ENCODE data around the gene ATG5.

ATG5 gene

GRCh38 chr6:106138151-106138550 lies 187.4 kb downstream of the ATG5 start:
- TF ChIP-seq EZH2phosphoT487 (IDR thresholded peaks at IDR 0.05; ENCODE audit: low read depth) (no peak), CTCF (IDR thresholded peaks at IDR 0.05; ENCODE audit: low read depth, low read length) (no peak)
- Histone ChIP-seq H3K4me1 (ENCODE audit: low read length) (peaks cover 55% of the 10 kb centered on the region), H2AFZ (ENCODE audit: low read depth, low read length) (peak overlapping the region; percentile 63; the same call in 1 of the 2 replicates), H3K27ac (ENCODE audit: low read length) (peak overlapping the region; percentile 48), H3K36me3 (replicated peaks; ENCODE audit: low read depth, low read length) (no peaks in the 10 kb centered on the region), H3K9me3 (ENCODE audit: insufficient read depth, low read length) (no peaks in the 10 kb centered on the region), H3K4me2 (ENCODE audit: low read length) (peak overlapping the region; percentile 33), H3K4me3 (ENCODE audit: low read length) (no peak overlapping the region), H3K9ac (ENCODE audit: low read length) (peak overlapping the region; percentile 12; the same call in 1 of the 2 replicates), H4K20me1 (ENCODE audit: insufficient read depth, low read length) (no peaks in the 10 kb centered on the region), H3K79me2 (ENCODE audit: low read length) (no peaks in the 10 kb centered on the region), H3K27me3 (ENCODE audit: low read depth, low read length) (no peaks in the 10 kb centered on the region)

- H3K9ac ChIP-seq (ENCODE audit: low read length), result no peak overlapping the region
- H3K4me3 ChIP-seq (ENCODE audit: low read length), result no peak overlapping the region
- no peak for TF ChIP-seq EZH2phosphoT487 (IDR thresholded peaks at IDR 0.05; ENCODE audit: low read depth)
- no peak for TF ChIP-seq CTCF (IDR thresholded peaks at IDR 0.05; ENCODE audit: low read depth, low read length)
- no peak overlapping the region for H3K27ac ChIP-seq (ENCODE audit: low read length)
- H3K27me3 ChIP-seq (ENCODE audit: low read depth, low read length), result no peaks in the 10 kb centered on the region
- no peaks in the 10 kb centered on the region for H3K79me2 ChIP-seq (ENCODE audit: low read length)
- H3K4me1 ChIP-seq (ENCODE audit: low read length), result peaks cover 42% of the 10 kb centered on the region
- H2AFZ ChIP-seq (ENCODE audit: low read depth, low read length), result no peak overlapping the region
- no peak overlapping the region for H3K4me2 ChIP-seq (ENCODE audit: low read length)
- no peaks in the 10 kb centered on the region for H3K9me3 ChIP-seq (ENCODE audit: insufficient read depth, low read length)
- H3K36me3 ChIP-seq (replicated peaks; ENCODE audit: low read depth, low read length), result no peaks in the 10 kb centered on the region
- no peaks in the 10 kb centered on the region for H4K20me1 ChIP-seq (ENCODE audit: insufficient read depth, low read length)
Observed at GRCh38 chr6:106136845-106137244, 188.7 kb downstream of the ATG5 start.

GRCh38 chr6:106135911-106136571 lies 189.5 kb downstream of the ATG5 start:
- Histone ChIP-seq H3K4me1 (ENCODE audit: low read length) (peaks cover 34% of the 10 kb centered on the region), H3K36me3 (replicated peaks; ENCODE audit: low read depth, low read length) (no peaks in the 10 kb centered on the region), H3K9ac (ENCODE audit: low read length) (no peak overlapping the region), H3K27ac (ENCODE audit: low read length) (no peak overlapping the region), H2AFZ (ENCODE audit: low read depth, low read length) (no peak overlapping the region), H3K9me3 (ENCODE audit: insufficient read depth, low read length) (no peaks in the 10 kb centered on the region), H3K4me2 (ENCODE audit: low read length) (no peak overlapping the region), H3K79me2 (ENCODE audit: low read length) (no peaks in the 10 kb centered on the region), H3K4me3 (ENCODE audit: low read length) (no peak overlapping the region), H4K20me1 (ENCODE audit: insufficient read depth, low read length) (no peaks in the 10 kb centered on the region), H3K27me3 (ENCODE audit: low read depth, low read length) (no peaks in the 10 kb centered on the region)
- TF ChIP-seq CTCF (IDR thresholded peaks at IDR 0.05; ENCODE audit: low read depth, low read length), result no peak
- TF ChIP-seq EZH2phosphoT487 (IDR thresholded peaks at IDR 0.05; ENCODE audit: low read depth), result no peak

- Histone ChIP-seq H3K9ac (ENCODE audit: low read length) (no peak overlapping the region), H3K4me3 (ENCODE audit: low read length) (no peak overlapping the region), H3K4me2 (ENCODE audit: low read length) (no peak overlapping the region)
Observed at GRCh38 chr6:106134906-106135634, 190.5 kb downstream of the ATG5 start.

More at GRCh38 chr6:106134906-106135634, 190.5 kb downstream of the ATG5 start:
- Histone ChIP-seq H3K27ac (ENCODE audit: low read length) (no peak overlapping the region), H4K20me1 (ENCODE audit: insufficient read depth, low read length) (no peaks in the 10 kb centered on the region), H2AFZ (ENCODE audit: low read depth, low read length) (no peak overlapping the region), H3K79me2 (ENCODE audit: low read length) (no peaks in the 10 kb centered on the region), H3K27me3 (ENCODE audit: low read depth, low read length) (no peaks in the 10 kb centered on the region), H3K9me3 (ENCODE audit: insufficient read depth, low read length) (no peaks in the 10 kb centered on the region), H3K36me3 (replicated peaks; ENCODE audit: low read depth, low read length) (no peaks in the 10 kb centered on the region), H3K4me1 (ENCODE audit: low read length) (peaks cover 28% of the 10 kb centered on the region)
- TF ChIP-seq CTCF (IDR thresholded peaks at IDR 0.05; ENCODE audit: low read depth, low read length) (no peak), EZH2phosphoT487 (IDR thresholded peaks at IDR 0.05; ENCODE audit: low read depth) (no peak)
